ENCODE data around the gene HDAC4. TPM values are rescaled to one million over a fixed set of nuclear protein-coding genes. Genes with fewer than 3 reads are reported as not detected.

The HDAC4 gene
- total and polyA plus RNA-seq, 9 donors: 7.0 to 74.0 (median 46.3) TPM

DNA sequence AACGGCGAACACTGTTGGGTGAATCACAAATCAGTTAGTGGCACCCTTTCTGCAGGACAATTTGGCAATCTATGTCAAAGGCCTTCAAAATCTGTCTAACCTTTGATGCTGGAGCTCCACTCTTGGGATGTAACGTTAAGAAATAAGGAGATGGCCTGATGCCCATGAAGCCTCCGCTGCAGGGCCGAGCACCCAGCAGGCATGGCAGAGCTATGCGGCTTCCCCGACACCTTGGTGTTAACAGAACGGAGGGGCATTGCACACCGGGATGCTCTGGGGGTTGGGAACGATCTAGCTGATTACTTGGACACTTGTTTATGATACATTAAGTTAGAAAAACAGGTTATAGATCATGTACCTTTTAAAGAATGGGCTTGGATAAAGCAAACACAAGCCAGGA, 265.3 kb downstream of the HDAC4 start:
- H3K9me3 ChIP-seq: no peaks in the 10 kb centered on the region
- TF ChIP-seq EP300 (IDR thresholded peaks at IDR 0.05): no peak
- no peak for TF ChIP-seq CTCF (IDR thresholded peaks at IDR 0.05)
- no peak for TF ChIP-seq POLR2A (IDR thresholded peaks at IDR 0.05)
- H3K27ac ChIP-seq: no peak overlapping the region
- no peaks in the 10 kb centered on the region for H3K27me3 ChIP-seq
- H3K4me3 ChIP-seq: no peak overlapping the region
- DNase-seq: no peak
- no peaks in the 10 kb centered on the region for H3K36me3 ChIP-seq
- intact Hi-C loops (cut with DNase I): no loop called here
- H3K4me1 ChIP-seq (ENCODE audit: insufficient read depth): peaks cover 7% of the 10 kb centered on the region
- whole genome bisulfite sequencing, 3 donors: 81 to 89% (median 86%) methylated on average over 10 of the region's 10 CpGs

GRCh38 chr2:239133945-239134570, 266.8 kb downstream of the HDAC4 start:
- intact Hi-C loops (cut with DNase I): no loop called here
- no peak for TF ChIP-seq CTCF (IDR thresholded peaks at IDR 0.05)
- no peak for TF ChIP-seq EP300 (IDR thresholded peaks at IDR 0.05)
- TF ChIP-seq POLR2A (IDR thresholded peaks at IDR 0.05): no peak
- no peaks in the 10 kb centered on the region for H3K36me3 ChIP-seq
- no peak overlapping the region for H3K27ac ChIP-seq
- H3K4me3 ChIP-seq: no peak overlapping the region
- H3K9me3 ChIP-seq: no peaks in the 10 kb centered on the region
- peaks cover 7% of the 10 kb centered on the region for H3K4me1 ChIP-seq (ENCODE audit: insufficient read depth)
- 93 to 98% (median 96%) methylated on average over 28 of the region's 28 CpGs for WGBS, 3 donors
- no peaks in the 10 kb centered on the region for H3K27me3 ChIP-seq
- DNase-seq: no peak

GRCh38 chr2:239132786-239133185, 268.0 kb downstream of the HDAC4 start:
- no peak for DNase-seq
- intact Hi-C loops (cut with DNase I): no loop called here
- Histone ChIP-seq H3K9me3 (no peaks in the 10 kb centered on the region), H3K4me3 (no peak overlapping the region), H3K4me1 (ENCODE audit: insufficient read depth) (peaks cover 7% of the 10 kb centered on the region), H3K27me3 (no peaks in the 10 kb centered on the region), H3K27ac (no peak overlapping the region), H3K36me3 (no peaks in the 10 kb centered on the region)
- 92 to 96% (median 95%) methylated on average over 12 of the region's 12 CpGs for WGBS, 3 donors
- TF ChIP-seq EP300 (IDR thresholded peaks at IDR 0.05) (no peak), CTCF (IDR thresholded peaks at IDR 0.05) (no peak), POLR2A (IDR thresholded peaks at IDR 0.05) (no peak)

DNA sequence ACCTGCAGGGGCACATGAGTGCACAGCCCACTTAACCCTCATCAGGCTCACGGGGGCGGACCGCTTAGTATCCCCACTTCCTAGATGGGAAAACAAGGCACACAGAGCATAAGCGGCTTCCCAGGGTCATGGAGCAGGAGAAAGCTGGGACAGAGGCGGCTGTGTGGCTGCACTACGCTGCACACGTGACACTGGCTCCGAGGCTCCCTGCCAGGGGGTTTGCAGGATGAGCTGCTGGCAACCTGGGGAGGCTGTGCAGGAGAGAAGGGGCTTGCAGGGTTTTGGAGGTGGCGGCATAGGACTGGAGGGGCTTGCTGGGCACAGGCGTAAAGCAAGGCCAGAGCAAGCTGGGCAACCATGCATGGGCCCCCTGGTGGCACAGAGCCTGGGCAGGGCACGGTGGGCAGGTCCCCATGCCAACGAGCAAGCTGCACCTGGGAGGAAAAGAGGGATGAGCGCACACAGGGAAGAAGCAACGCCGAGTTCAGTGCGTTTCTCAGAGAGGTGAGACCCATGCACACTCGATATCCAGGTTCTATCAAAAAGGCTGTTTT, 268.6 kb downstream of the HDAC4 start:
- Histone ChIP-seq H3K4me3 (no peak overlapping the region), H3K9me3 (no peaks in the 10 kb centered on the region), H3K27me3 (no peaks in the 10 kb centered on the region), H3K36me3 (no peaks in the 10 kb centered on the region), H3K4me1 (ENCODE audit: insufficient read depth) (peaks cover 3% of the 10 kb centered on the region), H3K27ac (no peak overlapping the region)
- 92 to 95% (median 93%) methylated on average over 17 of the region's 17 CpGs for WGBS, 3 donors
- intact Hi-C loops (cut with DNase I): no loop called here
- DNase-seq: no peak
- TF ChIP-seq POLR2A (IDR thresholded peaks at IDR 0.05): no peak
- no peak for TF ChIP-seq CTCF (IDR thresholded peaks at IDR 0.05)
- TF ChIP-seq EP300 (IDR thresholded peaks at IDR 0.05): no peak
